GM12878 (cell line): ENCODE measurements around the gene OVCA2. TPM values are rescaled to one million over a fixed set of nuclear protein-coding genes. Genes with fewer than 3 reads are reported as not detected.

Source experiments
- ATAC-seq: fragments of 200-7000 bp; cut with Tn5 transposase; 3 replicates; pipeline ENCODE4 v1.9.1; 2020; ENCODE audit warnings: mild to moderate bottlenecking, moderate library complexity
- BruUV-seq: library from RNA; stranded (reverse); fragments of 400-500 nt; replicated peaks from 2 replicates; lab custom pipeline; 2021; lab: Mats Ljungman, UMichigan
- CTCF ChIA-PET: fragments of 300-600 bp; sonication (Branson Sonifier 250); formaldehyde crosslinking; extraction: SDS; loops from one replicate; lab custom pipeline; 2021; ENCODE audit warnings: inconsistent platforms; lab: Yijun Ruan, JAX
- POLR2A ChIA-PET: fragments of 350-600 bp; formaldehyde crosslinking; extraction: SDS; loops from one replicate; lab custom pipeline; 2021; ENCODE audit warnings: inconsistent platforms; lab: Charles Lee
- RAD21 ChIA-PET: fragments of 300-600 bp; sonication (Branson Sonifier 250); formaldehyde crosslinking; loops from one replicate; lab custom pipeline; 2023; ENCODE audit warnings: antibody characterized with exemption; ENCODE audit not compliant: unreplicated experiment; lab: Charles Lee
- SMC1A ChIA-PET: fragments of 300-600 bp; sonication (Branson Sonifier 250); formaldehyde crosslinking; loops from one replicate; lab custom pipeline; 2023; ENCODE audit not compliant: unreplicated experiment, uncharacterized antibody; lab: Charles Lee
- DNase-seq: peaks from one replicate; pipeline ENCODE4 v3.0.0-alpha.2; 2011; ENCODE audit warnings: low read depth, low spot score
- FAIRE-seq: peaks from 3 replicates; lab custom pipeline; 2011; peaks lifted over from hg19 to GRCh38; lab: Jason Lieb, UNC
- H2AFZ ChIP-seq: 2 replicates; pipeline ENCODE4 v1.6.0; 2011; ENCODE audit warnings: low read depth, low read length, control low read depth; ENCODE audit not compliant: control insufficient read depth
- H3K27ac ChIP-seq: 2 replicates; pipeline ENCODE4 v1.5.1; 2011; ENCODE audit warnings: control low read depth; ENCODE audit not compliant: control insufficient read depth, insufficient read depth
- H3K27me3 ChIP-seq, 2 experiments: replicated peaks in 1 of 2; 2 replicates each; pipeline versions ENCODE4 v1.6.0 to v1.6.1; 2011; ENCODE audit warnings: low read length in 1 of 2; ENCODE audit not compliant: control insufficient read depth in 2 of 2, insufficient read depth in 2 of 2
- H3K36me3 ChIP-seq, 2 experiments: 2 replicates each; pipeline ENCODE4 v1.5.1; 2011; ENCODE audit warnings: low read length in 1 of 2; ENCODE audit not compliant: control insufficient read depth in 2 of 2, insufficient read depth in 2 of 2
- H3K4me1 ChIP-seq: 2 replicates; pipeline ENCODE4 v1.6.1; 2011; ENCODE audit warnings: mild to moderate bottlenecking, low read length, moderate library complexity, mixed read lengths; ENCODE audit not compliant: control insufficient read depth, insufficient read depth
- H3K4me2 ChIP-seq: 2 replicates; pipeline ENCODE4 v1.6.0; 2011; ENCODE audit warnings: control low read depth; ENCODE audit not compliant: control insufficient read depth, insufficient read depth
- H3K4me3 ChIP-seq: fragments of 200-600 bp; sonication (generic); 2 replicates; pipeline ENCODE4 v1.5.1; 2016
- H3K79me2 ChIP-seq: 2 replicates; pipeline ENCODE4 v1.6.0; 2011; ENCODE audit warnings: low read length; ENCODE audit not compliant: control insufficient read depth, insufficient read depth
- H3K9ac ChIP-seq: 2 replicates; pipeline ENCODE4 v1.8.0; 2011; ENCODE audit warnings: low read length, control low read depth, mixed read lengths; ENCODE audit not compliant: control insufficient read depth, insufficient read depth
- H3K9me3 ChIP-seq: replicated peaks from 3 replicates; pipeline ENCODE4 v1.5.1; 2011; ENCODE audit warnings: mild to moderate bottlenecking, low read length; ENCODE audit not compliant: control insufficient read depth, insufficient read depth
- H4K20me1 ChIP-seq: 2 replicates; pipeline ENCODE4 v1.6.0; 2011; ENCODE audit not compliant: control insufficient read depth, insufficient read depth
- BRCA1 ChIP-seq: IDR thresholded peaks from 2 replicates; pipeline ENCODE4 v1.6.1; 2011; ENCODE audit warnings: low read depth, low read length, improper control_type of control experiment
- CBFB ChIP-seq: IDR thresholded peaks from 2 replicates; pipeline ENCODE4 v1.6.1; 2016; ENCODE audit warnings: antibody characterized with exemption, low read depth
- DPF2 ChIP-seq: fragments of 450-650 bp; IDR thresholded peaks from 2 replicates; pipeline ENCODE4 v1.6.1; 2017; ENCODE audit warnings: mild to moderate bottlenecking
- EED ChIP-seq: sonication (generic); IDR thresholded peaks from 2 replicates; pipeline ENCODE4 v1.6.1; 2016; ENCODE audit warnings: antibody characterized with exemption, low read depth
- GATAD2B ChIP-seq: fragments of 450-650 bp; conservative IDR thresholded peaks from 2 replicates; pipeline ENCODE4 v1.6.1; 2017; ENCODE audit warnings: low read depth, mild to moderate bottlenecking, moderate library complexity
- HDGF ChIP-seq: fragments of 450-650 bp; IDR thresholded peaks from 2 replicates; pipeline ENCODE4 v1.6.1; 2016; ENCODE audit warnings: antibody characterized with exemption
- JUND ChIP-seq: IDR thresholded peaks from 2 replicates; pipeline ENCODE4 v1.6.1; 2012; ENCODE audit warnings: low read depth, mild to moderate bottlenecking, low read length, improper control_type of control experiment, moderate library complexity
- LARP7 ChIP-seq: fragments of 450-650 bp; IDR thresholded peaks from 2 replicates; pipeline ENCODE4 v1.6.1; 2017; ENCODE audit warnings: mild to moderate bottlenecking
- MTA2 ChIP-seq: fragments of 450-650 bp; IDR thresholded peaks from 2 replicates; pipeline ENCODE4 v1.6.1; 2016; ENCODE audit warnings: low read depth, mild to moderate bottlenecking, moderate library complexity
- MTA3 ChIP-seq: IDR thresholded peaks from 2 replicates; pipeline ENCODE4 v1.6.1; 2012; ENCODE audit warnings: low read length, inconsistent platforms, borderline replicate concordance
- PKNOX1 ChIP-seq: fragments of 450-650 bp; IDR thresholded peaks from 2 replicates; pipeline ENCODE4 v1.6.1; 2016; ENCODE audit warnings: mild to moderate bottlenecking
- SREBF1 ChIP-seq: IDR thresholded peaks from 2 replicates; pipeline ENCODE4 v1.6.1; 2012; ENCODE audit warnings: mild to moderate bottlenecking, low read length
- SRF ChIP-seq, 2 experiments: IDR thresholded peaks; 2 replicates each; pipeline ENCODE4 v1.6.1; 2011; ENCODE audit warnings: low read depth in 2 of 2, low read length in 2 of 2, mild to moderate bottlenecking in 1 of 2, moderate library complexity in 1 of 2
- TBL1XR1 ChIP-seq: IDR thresholded peaks from 2 replicates; pipeline ENCODE4 v1.6.1; 2012; ENCODE audit warnings: low read depth, low read length, improper control_type of control experiment
- ZNF274 ChIP-seq: IDR thresholded peaks from one replicate; pipeline ENCODE4 v1.8.0; 2011; ENCODE audit not compliant: insufficient read length, insufficient read depth
- WGBS: methylation state at CpG from one replicate; pipeline ENCODE4 v1.1.6; 2016; ENCODE audit warnings: low lambda C conversion rate; ENCODE audit not compliant: insufficient replicate concordance, insufficient coverage; ENCODE audit errors: missing lambda C conversion rate; 5-methylcytosine and 5-hydroxymethylcytosine counted together
- in situ Hi-C: fragments of 300-500 bp; cut with MboI; formaldehyde crosslinking; loops from 9 replicates; pipeline ENCODE4 v1.14.3; 2018; ENCODE audit warnings: mixed read lengths
- intact Hi-C: fragments of 100-400 bp; cut with micrococcal nuclease; formaldehyde crosslinking; loops from one replicate; pipeline ENCODE4 v1.14.2; 2022; ENCODE audit not compliant: unreplicated experiment
- polyA plus RNA-seq, 11 experiments: library from polyadenylated mRNA; depleted of rRNA in 4 of 11; unstranded in 6 of 11; stranded (reverse) in 5 of 11; fragments of >200 nt; fragmentation: Nextera tagmentation in 4 of 11; fragmentation: Illumina TruSeq in 1 of 11; extraction: Ambion mirVana in 4 of 11; extraction: Trizol in 1 of 11; gene quantifications; 1 replicate in 1 of 11; 2 replicates in 10 of 11; pipeline versions ENCODE4 v1.2.1 to v1.2.3, GENCODE V29; 2011 to 2016; ENCODE audit warnings: inconsistent platforms in 2 of 11, missing spikeins in 2 of 11, low read depth in 1 of 11
- total RNA-seq, 4 experiments: library from RNA; depleted of rRNA in 3 of 4; stranded (reverse); fragments of >200 nt in 3 of 4; fragmentation: Illumina TruSeq in 1 of 4; extraction: Trizol in 1 of 4; gene quantifications; 2 replicates each; pipeline versions ENCODE4 v1.2.1 to v1.2.3, GENCODE V29; 2013 to 2021
- TF ChIP-seq, protein P1 (sequence below): fragments of 150-350 bp; IDR thresholded peaks from 2 replicates; pipeline ENCODE4 v1.6.1; 2014; ENCODE audit warnings: mild to moderate bottlenecking, low read depth, low read length

The OVCA2 gene
- total and polyA plus RNA-seq, 10 of the 15 experiments (the other 5 are each of a cell fraction or from before 2014, with no cell fraction given) = 6.1 to 75.3 (median 40.7) TPM

DNA sequence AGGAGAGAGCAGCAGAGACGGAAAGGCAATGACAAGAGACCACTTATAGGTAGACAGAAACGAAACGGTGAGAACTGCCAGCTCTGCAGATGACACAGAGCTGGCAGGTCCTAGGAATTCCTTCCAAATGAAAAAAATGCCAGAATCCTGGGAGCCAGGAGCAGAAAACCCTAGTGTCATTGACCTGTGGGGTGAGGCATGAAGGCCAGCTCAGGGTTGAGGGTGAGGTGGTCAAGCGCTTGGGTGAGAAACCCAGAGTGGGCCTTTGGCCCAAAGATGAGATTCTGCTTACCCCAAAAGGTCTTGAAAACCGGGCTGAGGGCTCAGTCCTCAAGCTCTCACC lies 22.3 kb downstream of the OVCA2 start:
- H3K27ac ChIP-seq = peak overlapping the region; percentile 34
- DNase-seq (no peak), ATAC-seq (no peak), FAIRE-seq (no peak)
- no peak overlapping the region for H2AFZ ChIP-seq
- RAD21 ChIA-PET = interaction anchor here (1.0 to 2.9 kb wide), 7 partner anchors 9 to 181 kb away, joined by 3 to 12 read pairs (median 4); partner anchors contain the start of gene HIC1
- peaks cover 12% of the 10 kb centered on the region for H3K79me2 ChIP-seq
- CTCF ChIA-PET = interaction anchor here (0.7 to 2.6 kb wide), 12 partner anchors 18 to 203 kb away, joined by 3 to 19 read pairs (median 4); no protein-coding TSS in a partner anchor
- SMC1A ChIA-PET = interaction anchor here (0.6 to 3.9 kb wide), 13 partner anchors 18 to 181 kb away, joined by 3 to 27 read pairs (median 3); no protein-coding TSS in a partner anchor
- H3K27me3 ChIP-seq = no peaks in the 10 kb centered on the region
- H3K9me3 ChIP-seq = no peaks in the 10 kb centered on the region
- no peak overlapping the region for H3K4me2 ChIP-seq
- POLR2A ChIA-PET = interaction anchor here (12.5 kb wide), 1 partner anchor 23 kb away, joined by 148 read pairs; no protein-coding TSS in a partner anchor
- intact Hi-C loops (no loop called here), in situ Hi-C loops (loop anchor here (10.0 kb wide), 1 partner anchor 181 kb away; no protein-coding TSS in a partner anchor)
- no peak overlapping the region for H3K9ac ChIP-seq
- no TSS peak for BruUV-seq
- H4K20me1 ChIP-seq = no peaks in the 10 kb centered on the region
- peaks cover 44% of the 10 kb centered on the region for H3K4me1 ChIP-seq
- no peak for TF ChIP-seq ZNF274
- TF ChIP-seq, all 136 proteins: peak for 0
- H3K4me3 ChIP-seq = no peak overlapping the region
- WGBS = 22% methylated on average over 5 of the region's 5 CpGs
- peaks cover 24 to 33% of the 10 kb centered on the region in 2 experiments for H3K36me3 ChIP-seq

DNA sequence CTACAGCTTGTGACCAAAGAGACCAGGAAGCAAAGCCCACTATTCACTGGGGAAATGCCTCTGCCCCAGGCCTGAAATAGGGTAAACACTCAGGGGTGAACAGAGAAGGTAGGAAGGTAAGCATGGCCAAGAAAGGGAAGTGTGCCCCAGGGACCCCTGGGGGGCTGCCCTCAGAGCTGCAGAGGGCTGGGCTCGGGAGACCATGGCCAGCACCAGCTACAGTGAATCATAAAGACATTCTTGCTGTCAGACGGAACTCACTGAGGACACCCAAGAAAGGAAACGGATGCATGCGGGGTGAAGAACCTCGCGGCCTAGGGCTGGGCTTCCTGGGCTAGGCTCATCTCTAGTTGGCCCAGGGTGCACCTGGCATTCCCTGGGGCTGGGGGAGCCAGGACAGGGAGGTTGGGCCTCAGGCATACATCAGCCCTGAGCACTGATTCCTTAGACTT lies 22.7 kb downstream of the OVCA2 start:
- intact Hi-C loops (no loop called here), in situ Hi-C loops (loop anchor here (10.0 kb wide), 1 partner anchor 180 kb away; no protein-coding TSS in a partner anchor)
- RAD21 ChIA-PET = interaction anchor here (1.0 to 2.9 kb wide), 8 partner anchors 10 to 180 kb away, joined by 3 to 12 read pairs (median 4); partner anchors contain the start of gene HIC1
- CTCF ChIA-PET = interaction anchor here (0.7 to 2.6 kb wide), 14 partner anchors 18 to 217 kb away, joined by 3 to 19 read pairs (median 4); no protein-coding TSS in a partner anchor
- Histone ChIP-seq H3K4me1 (peaks cover 47% of the 10 kb centered on the region), H3K79me2 (peaks cover 8% of the 10 kb centered on the region), H3K9ac (no peak overlapping the region), H4K20me1 (no peaks in the 10 kb centered on the region), H2AFZ (no peak overlapping the region), H3K27me3 (no peaks in the 10 kb centered on the region), H3K4me2 (no peak overlapping the region), H3K36me3 (peaks cover 21 to 32% of the 10 kb centered on the region in 2 experiments), H3K27ac (peak overlapping the region; percentile 34), H3K9me3 (no peaks in the 10 kb centered on the region), H3K4me3 (no peak overlapping the region)
- no peak for ATAC-seq
- DNase-seq = no peak
- no peak for FAIRE-seq
- no TSS peak for BruUV-seq
- POLR2A ChIA-PET = interaction anchor here (1.2 to 12.5 kb wide), 2 partner anchors 9 to 23 kb away, joined by 3 to 148 read pairs; no protein-coding TSS in a partner anchor
- SMC1A ChIA-PET = interaction anchor here (0.7 to 3.9 kb wide), 13 partner anchors 18 to 181 kb away, joined by 3 to 27 read pairs (median 3); no protein-coding TSS in a partner anchor
- 52% methylated on average over 6 of the region's 6 CpGs for WGBS
- peak in 1 of 2 experiments; percentile 39; a peak in 1 of 4 replicates for TF ChIP-seq SRF (IDR thresholded peaks at IDR 0.05; ENCODE audit: low read depth in 2 of 2, low read length in 2 of 2)
- TF ChIP-seq EED = no peak
- no peak for TF ChIP-seq GATAD2B
- no peak for TF ChIP-seq TBL1XR1
- TF ChIP-seq SREBF1 = no peak
- TF ChIP-seq, protein P1, sequence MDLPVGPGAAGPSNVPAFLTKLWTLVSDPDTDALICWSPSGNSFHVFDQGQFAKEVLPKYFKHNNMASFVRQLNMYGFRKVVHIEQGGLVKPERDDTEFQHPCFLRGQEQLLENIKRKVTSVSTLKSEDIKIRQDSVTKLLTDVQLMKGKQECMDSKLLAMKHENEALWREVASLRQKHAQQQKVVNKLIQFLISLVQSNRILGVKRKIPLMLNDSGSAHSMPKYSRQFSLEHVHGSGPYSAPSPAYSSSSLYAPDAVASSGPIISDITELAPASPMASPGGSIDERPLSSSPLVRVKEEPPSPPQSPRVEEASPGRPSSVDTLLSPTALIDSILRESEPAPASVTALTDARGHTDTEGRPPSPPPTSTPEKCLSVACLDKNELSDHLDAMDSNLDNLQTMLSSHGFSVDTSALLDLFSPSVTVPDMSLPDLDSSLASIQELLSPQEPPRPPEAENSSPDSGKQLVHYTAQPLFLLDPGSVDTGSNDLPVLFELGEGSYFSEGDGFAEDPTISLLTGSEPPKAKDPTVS = no peak
- no peak for TF ChIP-seq LARP7
- TF ChIP-seq BRCA1 = no peak
- no peak for TF ChIP-seq PKNOX1
- TF ChIP-seq HDGF = no peak
- no peak for TF ChIP-seq JUND
- no peak for TF ChIP-seq DPF2
- 0 out of 2 replicates have a peak, but pooled peaks have one; percentile 41 for TF ChIP-seq CBFB
- TF ChIP-seq MTA2 = no peak
- peak; percentile 28 for TF ChIP-seq MTA3
